GM23338 (cell line): Measurements from ENCODE around the gene CORO7. TPM values are rescaled to one million over a fixed set of nuclear protein-coding genes. Genes with fewer than 3 reads are reported as not detected.

Source experiments
- ATAC-seq: fragments of 200-7000 bp; cut with Tn5 transposase; 3 replicates; pipeline ENCODE4 v1.9.1; 2020
- DNase-seq: peaks from one replicate; pipeline ENCODE4 v3.0.0-alpha.2; 2015; ENCODE audit warnings: low spot score
- H2AFZ ChIP-seq: fragments of 200-600 bp; sonication (generic); 2 replicates; pipeline ENCODE4 v1.8.0; 2016; ENCODE audit warnings: antibody characterized with exemption, mild to moderate bottlenecking, moderate library complexity
- H3F3A ChIP-seq: fragments of 200-600 bp; sonication (generic); replicated peaks from 2 replicates; pipeline ENCODE4 v1.8.0; 2017; ENCODE audit warnings: antibody characterized with exemption, mixed run types, low read depth
- H3K27ac ChIP-seq: fragments of 200-600 bp; sonication (generic); 2 replicates; pipeline ENCODE4 v1.6.1; 2016; ENCODE audit warnings: low read depth
- H3K27me3 ChIP-seq: fragments of 200-600 bp; sonication (generic); 2 replicates; pipeline ENCODE4 v1.8.0; 2016; ENCODE audit warnings: mild to moderate bottlenecking, mixed run types, moderate library complexity; ENCODE audit not compliant: insufficient read depth
- H3K36me3 ChIP-seq: fragments of 200-600 bp; sonication (generic); 2 replicates; pipeline ENCODE4 v1.8.0; 2016; ENCODE audit warnings: mild to moderate bottlenecking; ENCODE audit not compliant: insufficient read depth
- H3K4me1 ChIP-seq: fragments of 200-600 bp; sonication (generic); 2 replicates; pipeline ENCODE4 v1.8.0; 2016; ENCODE audit warnings: mild to moderate bottlenecking, moderate library complexity; ENCODE audit not compliant: insufficient read depth
- H3K4me2 ChIP-seq: fragments of 200-600 bp; sonication (generic); 2 replicates; pipeline ENCODE4 v1.7.1; 2017; ENCODE audit warnings: mixed run types
- H3K4me3 ChIP-seq: fragments of 200-600 bp; sonication (generic); 2 replicates; pipeline ENCODE4 v1.6.1; 2016; ENCODE audit warnings: mixed run types
- H3K79me2 ChIP-seq: fragments of 200-600 bp; sonication (generic); replicated peaks from 2 replicates; pipeline ENCODE4 v1.8.0; 2017; ENCODE audit warnings: mild to moderate bottlenecking; ENCODE audit not compliant: insufficient read depth
- H3K9me2 ChIP-seq: fragments of 200-600 bp; sonication (generic); 2 replicates; pipeline ENCODE4 v1.8.0; 2017; ENCODE audit not compliant: insufficient read depth
- H4K20me1 ChIP-seq: fragments of 200-600 bp; sonication (generic); replicated peaks from 2 replicates; pipeline ENCODE4 v1.8.0; 2017; ENCODE audit warnings: mild to moderate bottlenecking; ENCODE audit not compliant: insufficient read depth
- H3K27ac Mint-ChIP-seq: 2 replicates; pipeline ENCODE4 v1.8.0; 2020; ENCODE audit warnings: inconsistent platforms, mild to moderate bottlenecking, moderate library complexity, mixed read lengths
- H3K27me3 Mint-ChIP-seq: 3 replicates; pipeline ENCODE4 v1.8.0; 2022; ENCODE audit warnings: low read depth, mild to moderate bottlenecking, moderate library complexity, mixed read lengths, inconsistent platforms; ENCODE audit not compliant: insufficient read depth, poor library complexity
- H3K36me3 Mint-ChIP-seq: 3 replicates; pipeline ENCODE4 v1.8.0; 2021; ENCODE audit warnings: low read depth, mild to moderate bottlenecking, inconsistent platforms, moderate library complexity, mixed read lengths
- H3K4me1 Mint-ChIP-seq: 3 replicates; pipeline ENCODE4 v1.8.0; 2020; ENCODE audit warnings: mild to moderate bottlenecking, inconsistent platforms, mixed read lengths
- H3K4me3 Mint-ChIP-seq: 3 replicates; pipeline ENCODE4 v1.8.0; 2021; ENCODE audit warnings: moderate library complexity, mild to moderate bottlenecking, inconsistent platforms, mixed read lengths
- H3K9me3 Mint-ChIP-seq: 3 replicates; pipeline ENCODE4 v1.8.0; 2020; ENCODE audit warnings: moderate library complexity, mild to moderate bottlenecking, inconsistent platforms, mixed read lengths
- CREB1 ChIP-seq: fragments of 250-450 bp; sonication (Bioruptor Pico); IDR thresholded peaks from 2 replicates; pipeline ENCODE4 v1.5.0; 2020; ENCODE audit warnings: low read depth, mild to moderate bottlenecking, moderate library complexity
- EZH2 ChIP-seq: fragments of 200-600 bp; sonication (generic); IDR thresholded peaks from one replicate; pipeline ENCODE4 v1.8.0; 2017; ENCODE audit warnings: antibody characterized with exemption, mild to moderate bottlenecking, low read depth; ENCODE audit not compliant: unreplicated experiment
- EZH2phosphoT487 ChIP-seq: fragments of 200-600 bp; sonication (generic); IDR thresholded peaks from one replicate; pipeline ENCODE4 v1.8.1; 2018; ENCODE audit warnings: antibody characterized with exemption; ENCODE audit not compliant: unreplicated experiment
- JUNB ChIP-seq: IDR thresholded peaks from one replicate; pipeline ENCODE4 v1.6.1; 2016; ENCODE audit warnings: antibody characterized with exemption; ENCODE audit not compliant: unreplicated experiment
- NANOG ChIP-seq: IDR thresholded peaks from 2 replicates; pipeline ENCODE4 v1.6.1; 2016; ENCODE audit warnings: antibody characterized with exemption, borderline replicate concordance
- POLR2AphosphoS5 ChIP-seq: IDR thresholded peaks from 2 replicates; pipeline ENCODE4 v1.6.1; 2016; ENCODE audit warnings: antibody characterized with exemption, low read depth
- STAT1 ChIP-seq: IDR thresholded peaks from one replicate; pipeline ENCODE4 v1.6.1; 2016; ENCODE audit warnings: antibody characterized with exemption; ENCODE audit not compliant: unreplicated experiment
- ZNF114 ChIP-seq: fragments of 250-450 bp; sonication (Bioruptor Pico); IDR thresholded peaks from 2 replicates; pipeline ENCODE4 v1.5.0; 2020; ENCODE audit warnings: mild to moderate bottlenecking, moderate library complexity
- ZNF331 ChIP-seq: fragments of 250-450 bp; sonication (Bioruptor Pico); IDR thresholded peaks from 2 replicates; pipeline ENCODE4 v1.5.0; 2020; ENCODE audit warnings: low read depth, mild to moderate bottlenecking, moderate library complexity
- polyA plus RNA-seq: library from polyadenylated mRNA; unstranded; fragments of >200 nt; fragmentation: Nextera tagmentation; extraction: Ambion mirVana; gene quantifications from 2 replicates; pipeline ENCODE4 v1.2.1, GENCODE V29; 2016
- total RNA-seq: library from RNA; depleted of rRNA; stranded (reverse); fragments of >200 nt; shearing (Covaris generic); gene quantifications from 2 replicates; pipeline ENCODE4 v1.2.3, GENCODE V29; 2014
- TF ChIP-seq, protein P1 (sequence below), 2 experiments: fragments of 200-600 bp in 1 of 2; sonication (generic) in 1 of 2; conservative IDR thresholded peaks; 2 replicates each; pipeline versions ENCODE4 v1.5.1 to v1.6.1; 2016 to 2017; ENCODE audit warnings: antibody characterized with exemption in 2 of 2, low read depth in 2 of 2, mild to moderate bottlenecking in 2 of 2, moderate library complexity in 1 of 2
- TF ChIP-seq, protein P2 (sequence below): IDR thresholded peaks from one replicate; pipeline ENCODE4 v1.6.1; 2018; ENCODE audit warnings: antibody characterized with exemption; ENCODE audit not compliant: unreplicated experiment
- TF ChIP-seq, protein P3 (sequence below): IDR thresholded peaks from 2 replicates; pipeline ENCODE4 v1.6.1; 2016; ENCODE audit warnings: antibody characterized with exemption

Gene CORO7
- total and polyA plus RNA-seq, 2 experiments from 2014 or later, result 14.2 to 46.4 TPM

DNA sequence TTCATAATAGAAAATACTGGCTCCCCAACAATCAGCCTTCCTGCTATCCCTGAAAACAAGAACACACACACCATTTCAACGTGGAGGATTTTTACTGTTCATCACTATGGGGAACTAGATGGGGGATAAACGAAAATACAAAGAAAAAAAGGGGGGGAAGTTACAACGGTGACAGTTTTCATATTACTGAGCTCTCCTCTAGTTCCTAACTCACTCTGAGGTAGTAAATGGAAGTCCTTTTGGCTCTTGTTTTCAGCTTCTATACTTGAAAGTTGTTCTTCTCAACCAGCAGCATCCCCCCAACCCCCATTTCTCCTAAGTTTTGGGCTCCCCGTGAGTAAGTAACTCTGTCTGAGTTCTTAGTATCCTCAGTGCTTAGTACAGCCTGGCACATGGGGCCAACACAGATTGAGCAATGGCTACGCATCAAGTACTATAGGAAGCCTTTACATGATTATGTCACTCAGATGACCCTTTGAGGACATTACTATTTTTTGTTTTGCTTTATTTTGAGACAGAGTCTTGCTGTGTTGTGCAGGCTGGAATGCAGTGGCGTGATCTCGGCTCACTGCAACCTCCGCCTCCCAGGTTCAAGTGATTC, 4.2 kb upstream of the CORO7 start (continued):
- TF ChIP-seq, protein P1, sequence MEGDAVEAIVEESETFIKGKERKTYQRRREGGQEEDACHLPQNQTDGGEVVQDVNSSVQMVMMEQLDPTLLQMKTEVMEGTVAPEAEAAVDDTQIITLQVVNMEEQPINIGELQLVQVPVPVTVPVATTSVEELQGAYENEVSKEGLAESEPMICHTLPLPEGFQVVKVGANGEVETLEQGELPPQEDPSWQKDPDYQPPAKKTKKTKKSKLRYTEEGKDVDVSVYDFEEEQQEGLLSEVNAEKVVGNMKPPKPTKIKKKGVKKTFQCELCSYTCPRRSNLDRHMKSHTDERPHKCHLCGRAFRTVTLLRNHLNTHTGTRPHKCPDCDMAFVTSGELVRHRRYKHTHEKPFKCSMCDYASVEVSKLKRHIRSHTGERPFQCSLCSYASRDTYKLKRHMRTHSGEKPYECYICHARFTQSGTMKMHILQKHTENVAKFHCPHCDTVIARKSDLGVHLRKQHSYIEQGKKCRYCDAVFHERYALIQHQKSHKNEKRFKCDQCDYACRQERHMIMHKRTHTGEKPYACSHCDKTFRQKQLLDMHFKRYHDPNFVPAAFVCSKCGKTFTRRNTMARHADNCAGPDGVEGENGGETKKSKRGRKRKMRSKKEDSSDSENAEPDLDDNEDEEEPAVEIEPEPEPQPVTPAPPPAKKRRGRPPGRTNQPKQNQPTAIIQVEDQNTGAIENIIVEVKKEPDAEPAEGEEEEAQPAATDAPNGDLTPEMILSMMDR (conservative IDR thresholded peaks at IDR 0.05; ENCODE audit: low read depth in 2 of 2), result no peak
- TF ChIP-seq CREB1 (no peak), EZH2phosphoT487 (no peak), STAT1 (no peak), NANOG (no peak), ZNF114 (no peak), POLR2AphosphoS5 (no peak), JUNB (no peak), EZH2 (no peak), ZNF331 (CRISPR knock-in tag) (no peak)
- TF ChIP-seq, protein P2, sequence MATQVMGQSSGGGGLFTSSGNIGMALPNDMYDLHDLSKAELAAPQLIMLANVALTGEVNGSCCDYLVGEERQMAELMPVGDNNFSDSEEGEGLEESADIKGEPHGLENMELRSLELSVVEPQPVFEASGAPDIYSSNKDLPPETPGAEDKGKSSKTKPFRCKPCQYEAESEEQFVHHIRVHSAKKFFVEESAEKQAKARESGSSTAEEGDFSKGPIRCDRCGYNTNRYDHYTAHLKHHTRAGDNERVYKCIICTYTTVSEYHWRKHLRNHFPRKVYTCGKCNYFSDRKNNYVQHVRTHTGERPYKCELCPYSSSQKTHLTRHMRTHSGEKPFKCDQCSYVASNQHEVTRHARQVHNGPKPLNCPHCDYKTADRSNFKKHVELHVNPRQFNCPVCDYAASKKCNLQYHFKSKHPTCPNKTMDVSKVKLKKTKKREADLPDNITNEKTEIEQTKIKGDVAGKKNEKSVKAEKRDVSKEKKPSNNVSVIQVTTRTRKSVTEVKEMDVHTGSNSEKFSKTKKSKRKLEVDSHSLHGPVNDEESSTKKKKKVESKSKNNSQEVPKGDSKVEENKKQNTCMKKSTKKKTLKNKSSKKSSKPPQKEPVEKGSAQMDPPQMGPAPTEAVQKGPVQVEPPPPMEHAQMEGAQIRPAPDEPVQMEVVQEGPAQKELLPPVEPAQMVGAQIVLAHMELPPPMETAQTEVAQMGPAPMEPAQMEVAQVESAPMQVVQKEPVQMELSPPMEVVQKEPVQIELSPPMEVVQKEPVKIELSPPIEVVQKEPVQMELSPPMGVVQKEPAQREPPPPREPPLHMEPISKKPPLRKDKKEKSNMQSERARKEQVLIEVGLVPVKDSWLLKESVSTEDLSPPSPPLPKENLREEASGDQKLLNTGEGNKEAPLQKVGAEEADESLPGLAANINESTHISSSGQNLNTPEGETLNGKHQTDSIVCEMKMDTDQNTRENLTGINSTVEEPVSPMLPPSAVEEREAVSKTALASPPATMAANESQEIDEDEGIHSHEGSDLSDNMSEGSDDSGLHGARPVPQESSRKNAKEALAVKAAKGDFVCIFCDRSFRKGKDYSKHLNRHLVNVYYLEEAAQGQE, result no peak
- TF ChIP-seq, protein P3, sequence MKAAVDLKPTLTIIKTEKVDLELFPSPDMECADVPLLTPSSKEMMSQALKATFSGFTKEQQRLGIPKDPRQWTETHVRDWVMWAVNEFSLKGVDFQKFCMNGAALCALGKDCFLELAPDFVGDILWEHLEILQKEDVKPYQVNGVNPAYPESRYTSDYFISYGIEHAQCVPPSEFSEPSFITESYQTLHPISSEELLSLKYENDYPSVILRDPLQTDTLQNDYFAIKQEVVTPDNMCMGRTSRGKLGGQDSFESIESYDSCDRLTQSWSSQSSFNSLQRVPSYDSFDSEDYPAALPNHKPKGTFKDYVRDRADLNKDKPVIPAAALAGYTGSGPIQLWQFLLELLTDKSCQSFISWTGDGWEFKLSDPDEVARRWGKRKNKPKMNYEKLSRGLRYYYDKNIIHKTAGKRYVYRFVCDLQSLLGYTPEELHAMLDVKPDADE, result no peak

DNA sequence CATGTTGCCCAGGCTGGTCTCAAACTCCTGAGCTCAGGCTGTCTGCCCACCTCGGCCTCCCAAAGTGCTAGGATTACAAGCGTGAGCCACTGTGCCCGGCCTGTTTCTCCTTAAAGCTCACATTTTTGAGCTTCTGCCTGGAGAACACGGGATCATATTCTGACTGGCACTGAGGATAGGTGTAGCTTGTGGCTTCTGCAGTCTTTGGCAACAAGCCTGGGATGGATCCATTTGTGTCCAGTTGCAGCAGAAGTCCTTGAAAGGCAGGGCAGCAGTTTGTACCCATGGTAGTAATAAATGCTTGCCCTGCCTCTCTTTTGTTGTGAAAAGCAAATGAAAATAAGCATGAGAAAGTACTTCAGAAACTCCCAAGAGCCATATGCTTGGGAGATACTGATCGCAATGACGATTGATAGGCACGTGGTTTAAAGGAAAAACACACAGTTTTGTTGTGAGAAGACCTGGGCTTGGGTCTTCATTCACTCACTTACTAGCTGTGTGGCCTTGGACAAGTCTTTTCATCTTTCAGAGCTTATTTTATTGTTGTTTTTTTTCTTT, 3.1 kb upstream of the CORO7 start:
- H3K27ac Mint-ChIP-seq, result no peak overlapping the region
- DNase-seq, result no peak
- no peaks in the 10 kb centered on the region; the same call in 2 of the 3 replicates for H3K36me3 Mint-ChIP-seq
- H4K20me1 ChIP-seq, result peaks cover 6% of the 10 kb centered on the region
- H3K27me3 ChIP-seq, result no peaks in the 10 kb centered on the region
- no peak overlapping the region for H3K4me3 Mint-ChIP-seq
- no peak for ATAC-seq
- no peaks in the 10 kb centered on the region for H3K9me3 Mint-ChIP-seq
- H3K9me2 ChIP-seq, result no peaks in the 10 kb centered on the region
- H3K36me3 ChIP-seq, result no peaks in the 10 kb centered on the region; the same call in 1 of the 2 replicates
- no peak overlapping the region for H2AFZ ChIP-seq
- no peak overlapping the region for H3K4me2 ChIP-seq
- H3K27ac ChIP-seq, result no peak overlapping the region
- H3K4me1 Mint-ChIP-seq, result peaks cover 10% of the 10 kb centered on the region
- H3K79me2 ChIP-seq, result peaks cover 10% of the 10 kb centered on the region
- no peak overlapping the region for H3K4me3 ChIP-seq
- peaks cover 9% of the 10 kb centered on the region for H3K27me3 Mint-ChIP-seq
- peaks cover 10% of the 10 kb centered on the region for H3F3A ChIP-seq
- peaks cover 6% of the 10 kb centered on the region for H3K4me1 ChIP-seq
- TF ChIP-seq, protein P2, result no peak
- TF ChIP-seq POLR2AphosphoS5 (no peak), CREB1 (no peak), STAT1 (no peak), EZH2 (no peak), NANOG (no peak), ZNF114 (no peak), EZH2phosphoT487 (no peak)
- TF ChIP-seq, protein P3, result no peak
- TF ChIP-seq, protein P1 (conservative IDR thresholded peaks at IDR 0.05; ENCODE audit: low read depth in 2 of 2), result no peak
